ENCODE results near the gene MAPK13. TPM values are rescaled to one million over a fixed set of nuclear protein-coding genes. Genes with fewer than 3 reads are reported as not detected.

Gene MAPK13
- total RNA-seq, 2 experiments from 2014 or later: 29.3 to 29.9 TPM

GRCh38 chr6:36101691-36102090 lies 28.6 kb upstream of the MAPK13 start:
- no peaks in the 10 kb centered on the region for H3K9me3 Mint-ChIP-seq
- CTCF ChIA-PET: no interaction called here
- no peak for DNase-seq
- peaks cover 33% of the 10 kb centered on the region for H3K4me1 Mint-ChIP-seq
- no peak overlapping the region for H3K4me3 Mint-ChIP-seq
- POLR2A ChIA-PET: no interaction called here
- no peak overlapping the region for H3K27ac Mint-ChIP-seq
- H3K27me3 Mint-ChIP-seq: no peaks in the 10 kb centered on the region
- peaks cover 49% of the 10 kb centered on the region for H3K36me3 Mint-ChIP-seq (ENCODE audit: low read depth)

- Mint-ChIP-seq H3K36me3 (ENCODE audit: low read depth) (peaks cover 55% of the 10 kb centered on the region), H3K4me3 (no peak overlapping the region), H3K9me3 (no peaks in the 10 kb centered on the region), H3K27ac (no peak overlapping the region), H3K4me1 (peaks cover 40% of the 10 kb centered on the region), H3K27me3 (no peaks in the 10 kb centered on the region)
- CTCF ChIA-PET: interaction anchor here (0.6 to 2.9 kb wide), 6 partner anchors 8 to 21 kb away, joined by 3 to 13 read pairs (median 4); no protein-coding TSS in a partner anchor
- DNase-seq: no peak
- POLR2A ChIA-PET: no interaction called here
Observed at GRCh38 chr6:36102853-36103252, 27.5 kb upstream of the MAPK13 start.

GRCh38 chr6:36104836-36105235 lies 25.5 kb upstream of the MAPK13 start:
- peaks cover 42% of the 10 kb centered on the region for H3K4me1 Mint-ChIP-seq
- POLR2A ChIA-PET: no interaction called here
- no peak overlapping the region for H3K4me3 Mint-ChIP-seq
- H3K27ac Mint-ChIP-seq: no peak overlapping the region
- DNase-seq: no peak
- no peaks in the 10 kb centered on the region for H3K27me3 Mint-ChIP-seq
- H3K9me3 Mint-ChIP-seq: no peaks in the 10 kb centered on the region
- peaks cover 66% of the 10 kb centered on the region for H3K36me3 Mint-ChIP-seq (ENCODE audit: low read depth)
- CTCF ChIA-PET: interaction anchor here (0.7 to 2.9 kb wide), 3 partner anchors 10 to 38 kb away, joined by 4 to 13 read pairs (median 4); no protein-coding TSS in a partner anchor

GRCh38 chr6:36109092-36109491 lies 21.2 kb upstream of the MAPK13 start:
- Mint-ChIP-seq H3K27ac (peak overlapping the region; percentile 79), H3K4me1 (peaks cover 47% of the 10 kb centered on the region), H3K4me3 (no peak overlapping the region), H3K27me3 (no peaks in the 10 kb centered on the region), H3K9me3 (no peaks in the 10 kb centered on the region), H3K36me3 (ENCODE audit: low read depth) (peaks cover 62% of the 10 kb centered on the region)
- POLR2A ChIA-PET: no interaction called here
- CTCF ChIA-PET: interaction anchor here (0.6 to 2.1 kb wide), 5 partner anchors 12 to 343 kb away, joined by 3 to 13 read pairs (median 4); partner anchors contain the start of gene MAPK14
- DNase-seq: peak; percentile 52

- DNase-seq: no peak
- H3K27me3 Mint-ChIP-seq: no peaks in the 10 kb centered on the region
- no peak overlapping the region for H3K4me3 Mint-ChIP-seq
- CTCF ChIA-PET: interaction anchor here (1.1 to 1.5 kb wide), 2 partner anchors 11 to 14 kb away, joined by 3 to 4 read pairs; no protein-coding TSS in a partner anchor
- H3K4me1 Mint-ChIP-seq: peaks cover 56% of the 10 kb centered on the region
- no peaks in the 10 kb centered on the region for H3K9me3 Mint-ChIP-seq
- H3K36me3 Mint-ChIP-seq (ENCODE audit: low read depth): peaks cover 58% of the 10 kb centered on the region
- H3K27ac Mint-ChIP-seq: no peak overlapping the region
- POLR2A ChIA-PET: no interaction called here
Observed at GRCh38 chr6:36110050-36110449, 20.3 kb upstream of the MAPK13 start.

GRCh38 chr6:36110863-36111262 lies 19.4 kb upstream of the MAPK13 start:
- CTCF ChIA-PET: interaction anchor here (0.9 kb wide), 1 partner anchor 16 kb away, joined by 3 read pairs; no protein-coding TSS in a partner anchor
- H3K27ac Mint-ChIP-seq: no peak overlapping the region
- no peaks in the 10 kb centered on the region for H3K9me3 Mint-ChIP-seq
- H3K36me3 Mint-ChIP-seq (ENCODE audit: low read depth): peaks cover 56% of the 10 kb centered on the region
- no peaks in the 10 kb centered on the region for H3K27me3 Mint-ChIP-seq
- no peak overlapping the region for H3K4me3 Mint-ChIP-seq
- peaks cover 62% of the 10 kb centered on the region for H3K4me1 Mint-ChIP-seq
- POLR2A ChIA-PET: no interaction called here
- no peak for DNase-seq

- POLR2A ChIA-PET: no interaction called here
- Mint-ChIP-seq H3K27ac (peak overlapping the region; percentile 4), H3K27me3 (no peaks in the 10 kb centered on the region), H3K4me3 (no peak overlapping the region), H3K9me3 (no peaks in the 10 kb centered on the region), H3K4me1 (peaks cover 69% of the 10 kb centered on the region), H3K36me3 (ENCODE audit: low read depth) (peaks cover 58% of the 10 kb centered on the region)
- CTCF ChIA-PET: interaction anchor here (0.6 to 1.9 kb wide), 7 partner anchors 8 to 319 kb away, joined by 3 to 8 read pairs (median 4); partner anchors contain the start of gene MAPK14
- DNase-seq: no peak
Observed at GRCh38 chr6:36111526-36111925, 18.8 kb upstream of the MAPK13 start.

GRCh38 chr6:36113049-36113448 lies 17.3 kb upstream of the MAPK13 start:
- POLR2A ChIA-PET: no interaction called here
- no peak overlapping the region for H3K4me3 Mint-ChIP-seq

GRCh38 chr6:36113703-36114102 lies 16.6 kb upstream of the MAPK13 start:
- H3K9me3 Mint-ChIP-seq: no peaks in the 10 kb centered on the region
- peaks cover 59% of the 10 kb centered on the region for H3K36me3 Mint-ChIP-seq (ENCODE audit: low read depth)
- POLR2A ChIA-PET: no interaction called here

More at GRCh38 chr6:36113049-36113448, 17.3 kb upstream of the MAPK13 start:
- peaks cover 59% of the 10 kb centered on the region for H3K36me3 Mint-ChIP-seq (ENCODE audit: low read depth)
- DNase-seq: no peak
- H3K27me3 Mint-ChIP-seq: no peaks in the 10 kb centered on the region
- no peaks in the 10 kb centered on the region for H3K9me3 Mint-ChIP-seq
- CTCF ChIA-PET: interaction anchor here (0.6 to 1.9 kb wide), 7 partner anchors 10 to 79 kb away, joined by 3 to 7 read pairs (median 4); no protein-coding TSS in a partner anchor
- H3K4me1 Mint-ChIP-seq: peaks cover 74% of the 10 kb centered on the region
- no peak overlapping the region for H3K27ac Mint-ChIP-seq

GRCh38 chr6:36114798-36115408 lies 15.4 kb upstream of the MAPK13 start:
- POLR2A ChIA-PET: interaction anchor here (0.7 kb wide), 1 partner anchor 18 kb away, joined by 5 read pairs; no protein-coding TSS in a partner anchor
- no peak for DNase-seq

More at GRCh38 chr6:36113703-36114102, 16.6 kb upstream of the MAPK13 start:
- H3K27ac Mint-ChIP-seq: peak overlapping the region; percentile 87
- H3K4me3 Mint-ChIP-seq: no peak overlapping the region
- H3K27me3 Mint-ChIP-seq: no peaks in the 10 kb centered on the region
- H3K4me1 Mint-ChIP-seq: peaks cover 74% of the 10 kb centered on the region
- DNase-seq: no peak
- CTCF ChIA-PET: interaction anchor here (1.7 kb wide), 1 partner anchor 57 kb away, joined by 3 read pairs; no protein-coding TSS in a partner anchor

GRCh38 chr6:36115412-36115811 lies 14.9 kb upstream of the MAPK13 start:
- Mint-ChIP-seq H3K36me3 (ENCODE audit: low read depth) (peaks cover 58% of the 10 kb centered on the region), H3K27ac (peak overlapping the region; percentile 87), H3K4me1 (peaks cover 77% of the 10 kb centered on the region), H3K27me3 (no peaks in the 10 kb centered on the region), H3K9me3 (no peaks in the 10 kb centered on the region), H3K4me3 (peak overlapping the region; percentile 25)
- ChIA-PET POLR2A (no interaction called here), CTCF (interaction anchor here (1.4 kb wide), 1 partner anchor 225 kb away, joined by 3 read pairs; no protein-coding TSS in a partner anchor)
- DNase-seq: no peak

More at GRCh38 chr6:36114798-36115408, 15.4 kb upstream of the MAPK13 start:
- Mint-ChIP-seq H3K4me3 (peak overlapping the region; percentile 25), H3K27ac (peak overlapping the region; percentile 87), H3K27me3 (no peaks in the 10 kb centered on the region), H3K36me3 (ENCODE audit: low read depth) (peaks cover 61% of the 10 kb centered on the region), H3K4me1 (peaks cover 74% of the 10 kb centered on the region), H3K9me3 (no peaks in the 10 kb centered on the region)
- CTCF ChIA-PET: interaction anchor here (0.5 to 1.4 kb wide), 2 partner anchors 226 to 492 kb away, joined by 3 to 4 read pairs; no protein-coding TSS in a partner anchor

- Mint-ChIP-seq H3K4me1 (peaks cover 85% of the 10 kb centered on the region), H3K27ac (peak overlapping the region; percentile 67), H3K36me3 (ENCODE audit: low read depth) (peaks cover 54% of the 10 kb centered on the region), H3K4me3 (no peak overlapping the region), H3K27me3 (no peaks in the 10 kb centered on the region), H3K9me3 (no peaks in the 10 kb centered on the region)
- ChIA-PET CTCF (interaction anchor here (1.4 kb wide), 1 partner anchor 225 kb away, joined by 3 read pairs; no protein-coding TSS in a partner anchor), POLR2A (no interaction called here)
- DNase-seq: no peak
Observed at GRCh38 chr6:36116066-36116864, 14.0 kb upstream of the MAPK13 start.

Data from activated CD4-positive, alpha-beta T cell treated with anti-CD3 and anti-CD28 coated beads, Interleukin-2, amount 10 ng/mL, durations not matched to agents 7 days and 5 days (primary cell).